Fibroblast of peridontal ligament (primary cell): ENCODE results near the gene AMMECR1L.
"Not testable (repeated sequence)": the region's sequence is repeated elsewhere in the genome, so short reads cannot be mapped to it uniquely, and the experiment has no call there.

Source experiments
- DNase-seq: peaks from one replicate; pipeline ENCODE4 v3.0.0-alpha.2; 2010; ENCODE audit errors: extremely low read depth

The AMMECR1L gene

GRCh38 chr2:127885780-127886592 lies at the start of gene AMMECR1L:
Gene AMMECR1L (minus strand): TSS chr2:127885956. CDS start chr2:127874234, 11,722 bp downstream.
- peak; percentile 67 for DNase-seq

- no peak for DNase-seq
These were observed 49.6 kb upstream of the AMMECR1L start for GRCh38 chr2:127935337-127935736.

DNA sequence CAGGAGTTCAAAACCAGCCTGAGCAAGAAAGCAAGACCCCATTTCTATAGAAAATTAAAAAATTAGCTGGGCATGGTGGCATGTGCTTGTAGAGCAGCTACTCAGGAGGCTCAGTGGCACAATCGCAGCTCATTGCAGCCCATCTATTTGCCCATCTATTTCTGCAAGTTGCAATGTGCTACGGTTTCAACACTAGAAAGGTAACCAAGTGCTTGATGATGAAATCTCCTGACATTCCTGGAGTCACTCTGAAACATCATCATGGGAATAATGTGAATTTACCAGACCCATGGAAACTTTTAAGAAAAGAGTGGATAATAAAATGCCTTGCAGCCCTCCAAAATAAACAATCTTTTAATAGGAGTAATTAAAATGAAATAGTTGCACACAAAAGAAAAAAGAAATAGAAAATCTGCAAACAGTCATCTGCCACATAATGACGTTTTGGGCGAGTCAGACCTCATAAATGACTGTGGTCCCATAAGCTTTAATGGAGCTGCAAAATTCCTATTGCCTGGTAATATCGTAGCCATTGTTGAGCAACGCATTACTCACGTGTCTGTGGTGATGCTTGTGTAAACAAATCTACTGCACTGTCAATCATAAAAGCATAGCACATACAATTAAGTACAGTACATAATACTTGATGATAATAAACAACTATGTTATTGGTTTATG lies 46.6 kb upstream of the AMMECR1L start:
- peak; percentile 58 for DNase-seq

DNA sequence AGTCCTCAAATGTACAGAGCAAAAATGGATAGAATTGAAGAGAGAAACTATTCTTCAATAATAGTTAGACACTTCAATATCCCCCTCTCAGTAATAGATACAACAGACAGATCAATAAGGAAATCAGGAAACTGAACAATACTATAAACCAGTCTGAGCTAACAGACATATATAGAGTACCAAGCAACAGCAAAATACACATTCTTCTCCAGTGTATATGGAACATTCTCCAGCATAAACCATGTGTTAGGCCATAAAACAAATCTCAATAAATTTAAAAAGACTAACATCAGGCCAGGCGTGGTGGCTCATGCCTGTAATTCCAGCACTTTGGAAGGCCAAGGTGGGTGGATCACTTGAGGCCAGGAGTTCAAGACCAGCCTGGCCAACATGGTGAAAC lies 43.7 kb upstream of the AMMECR1L start:
- DNase-seq, result no peak

DNA sequence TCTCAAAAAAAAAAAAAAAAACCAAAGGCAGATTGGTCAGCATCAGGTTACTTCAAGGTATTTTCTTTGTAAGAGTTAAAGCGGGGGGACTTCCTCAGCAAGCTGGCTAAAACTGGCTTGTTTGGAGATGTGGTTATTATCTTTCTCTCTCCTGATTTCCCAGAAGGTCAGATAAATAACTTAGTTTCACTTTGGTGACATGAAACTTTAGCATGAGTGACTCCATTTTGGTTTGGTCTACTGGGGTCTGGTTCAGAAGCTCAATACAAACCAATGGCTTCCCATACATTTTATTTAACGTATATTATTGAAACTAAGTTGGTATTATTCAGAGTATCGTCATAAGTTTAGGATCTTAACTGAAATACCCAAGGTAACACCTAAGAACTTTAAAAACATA lies 41.6 kb upstream of the AMMECR1L start:
- DNase-seq, result no peak

DNA sequence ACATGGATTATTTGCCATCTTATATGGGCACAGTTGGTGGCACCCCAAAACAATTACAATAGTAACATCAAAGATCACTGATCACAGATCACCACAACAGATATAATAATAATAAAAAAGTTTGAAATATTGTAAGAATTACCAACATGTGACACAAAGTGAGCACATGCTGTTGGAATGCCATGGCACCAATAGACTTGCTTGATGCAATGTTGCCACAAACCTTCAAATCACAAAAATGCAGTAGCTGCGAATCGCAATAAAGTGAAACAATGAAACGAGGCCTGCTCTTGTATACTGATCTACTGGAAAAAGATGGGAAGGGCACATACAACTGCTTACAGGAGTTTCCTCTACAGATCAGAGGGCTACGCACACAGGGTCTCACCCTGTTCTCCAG lies 32.2 kb upstream of the AMMECR1L start:
- DNase-seq, result peak; percentile 28

- DNase-seq, result no peak
These were observed 28.2 kb upstream of the AMMECR1L start for GRCh38 chr2:127913808-127914457.

- no peak for DNase-seq
These were observed 26.0 kb upstream of the AMMECR1L start for GRCh38 chr2:127911737-127912136.

DNA sequence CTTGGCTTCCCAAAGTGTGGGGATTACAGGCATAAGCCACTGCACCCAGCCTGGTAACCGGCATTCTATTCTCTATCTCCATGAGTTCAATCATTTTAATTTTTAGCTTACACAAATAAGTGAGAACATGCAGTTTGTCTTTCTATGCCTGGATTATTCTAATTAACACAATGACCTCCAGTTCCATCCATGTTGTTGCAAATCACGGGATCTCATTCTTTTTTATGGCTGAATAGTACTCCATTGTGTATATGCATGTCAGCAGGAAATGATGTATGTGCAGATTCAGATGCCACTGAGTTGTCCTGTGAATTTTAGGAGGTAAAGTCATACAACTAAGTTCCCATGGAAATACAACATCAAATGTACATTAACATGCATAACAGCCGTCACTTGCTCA lies 24.7 kb upstream of the AMMECR1L start:
- no peak for DNase-seq

GRCh38 chr2:127909019-127909418 lies 23.3 kb upstream of the AMMECR1L start:
- no peak for DNase-seq

GRCh38 chr2:127907733-127908400 lies 22.1 kb upstream of the AMMECR1L start:
- DNase-seq, result not testable (repeated sequence)

DNA sequence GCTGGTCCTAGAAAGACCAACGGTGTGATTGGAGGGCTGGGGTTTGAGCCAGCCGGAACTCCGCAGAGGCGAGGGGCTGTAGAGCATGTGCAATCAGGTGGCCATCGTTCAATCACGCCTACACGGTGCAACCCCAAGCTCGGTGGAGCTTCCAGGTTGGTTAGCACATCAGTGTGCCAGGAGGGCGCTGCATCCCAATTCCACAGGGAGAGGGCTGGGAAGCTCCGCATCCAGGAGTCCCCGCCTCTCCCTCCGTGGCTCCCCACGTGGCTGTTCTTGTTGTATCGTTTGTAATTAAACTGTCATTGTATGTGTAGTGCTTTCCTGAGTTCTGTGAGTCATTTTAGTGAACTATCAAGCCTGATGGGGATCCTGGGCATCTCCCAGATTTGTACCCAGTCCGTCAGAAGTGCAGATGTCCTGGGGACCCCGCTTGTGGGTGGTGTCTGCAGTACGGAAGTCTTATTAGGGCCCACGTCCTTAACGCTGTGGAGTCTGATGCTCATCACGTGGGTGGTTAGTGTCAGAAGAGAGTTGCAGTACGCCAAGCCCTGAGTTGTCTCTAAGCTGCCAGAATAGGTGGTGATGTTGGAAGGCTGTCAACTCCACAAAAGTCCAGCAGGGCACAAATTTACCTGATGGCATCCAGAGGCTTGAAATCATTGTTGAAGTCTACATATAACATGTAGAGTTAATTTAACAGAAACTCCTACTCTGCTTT lies 20.6 kb upstream of the AMMECR1L start:
- no peak for DNase-seq

DNA sequence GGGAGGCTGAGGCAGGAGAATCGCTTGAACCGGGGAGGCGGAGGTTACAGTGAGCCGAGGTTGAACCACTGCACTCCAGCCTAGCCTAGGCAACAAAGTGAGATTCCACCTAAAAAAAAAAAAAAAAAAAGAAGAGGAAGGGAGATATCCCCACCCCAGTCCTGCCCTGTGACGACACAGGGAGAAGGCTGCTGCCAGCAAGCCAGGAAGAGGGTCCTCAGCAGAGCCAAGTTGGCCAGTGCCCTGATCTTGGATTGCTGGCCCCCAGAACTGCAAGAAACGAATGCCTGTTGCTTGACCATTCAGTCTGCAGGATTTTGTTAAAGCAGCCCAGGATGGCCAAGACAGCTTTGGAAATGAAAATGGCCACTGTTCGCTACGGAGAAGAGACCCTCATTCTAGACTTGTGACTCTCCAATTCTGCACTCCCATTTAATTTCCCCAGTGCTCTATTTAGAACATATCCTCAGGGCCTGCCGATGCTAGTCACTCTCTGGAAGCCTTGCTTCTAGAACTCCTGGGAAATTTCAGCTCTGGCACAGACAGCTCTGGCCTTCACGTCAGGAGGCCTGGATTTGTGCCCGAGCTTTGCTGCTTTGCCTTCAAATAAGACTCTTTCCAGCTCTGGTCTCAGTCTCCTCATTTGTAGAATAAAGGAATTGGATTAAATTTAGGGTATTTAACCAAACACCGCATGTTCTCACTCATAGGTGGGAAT lies 15.7 kb upstream of the AMMECR1L start:
- DNase-seq, result peak; percentile 47

- no peak for DNase-seq
These were observed 11.9 kb upstream of the AMMECR1L start for GRCh38 chr2:127897531-127898211.

DNA sequence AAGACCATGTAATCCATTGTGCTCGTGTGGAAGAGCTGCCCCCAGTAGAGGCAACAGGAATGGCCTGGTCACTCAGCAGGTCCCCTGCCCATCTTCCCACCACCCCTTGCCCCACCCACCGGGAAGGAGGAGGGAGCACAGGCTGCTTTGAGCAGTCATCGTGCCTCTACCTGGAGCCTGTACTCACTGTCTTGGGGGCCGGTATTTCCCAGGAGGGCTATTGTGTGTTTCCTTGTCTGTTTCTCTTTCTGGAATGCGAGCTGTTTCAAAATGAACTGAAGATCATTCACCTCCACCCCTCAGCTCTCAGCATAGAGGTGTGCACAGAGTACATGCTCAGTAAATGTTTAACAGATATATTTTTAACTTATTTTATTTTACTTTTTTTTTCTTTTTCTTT lies 7.7 kb upstream of the AMMECR1L start:
- no peak for DNase-seq

DNA sequence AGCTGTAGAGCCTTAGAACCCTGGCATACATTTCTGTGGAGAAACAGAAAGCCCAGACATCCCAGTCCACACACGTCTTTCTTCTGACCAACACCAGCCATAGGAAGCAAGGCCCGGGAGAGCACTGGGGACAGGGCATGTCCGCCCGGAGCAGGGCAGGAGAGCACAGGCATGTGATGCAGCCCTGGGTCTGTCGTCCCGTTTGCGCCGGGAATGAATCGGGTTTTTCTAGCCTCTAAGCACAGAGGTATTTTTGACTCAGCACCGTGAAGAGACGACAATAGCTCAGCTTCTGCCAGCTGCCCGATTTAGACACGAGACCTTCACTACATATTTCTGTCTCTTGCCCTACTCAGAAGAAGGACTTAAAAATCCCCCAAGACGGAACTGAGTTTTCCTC lies 7.3 kb upstream of the AMMECR1L start:
- no peak for DNase-seq

DNA sequence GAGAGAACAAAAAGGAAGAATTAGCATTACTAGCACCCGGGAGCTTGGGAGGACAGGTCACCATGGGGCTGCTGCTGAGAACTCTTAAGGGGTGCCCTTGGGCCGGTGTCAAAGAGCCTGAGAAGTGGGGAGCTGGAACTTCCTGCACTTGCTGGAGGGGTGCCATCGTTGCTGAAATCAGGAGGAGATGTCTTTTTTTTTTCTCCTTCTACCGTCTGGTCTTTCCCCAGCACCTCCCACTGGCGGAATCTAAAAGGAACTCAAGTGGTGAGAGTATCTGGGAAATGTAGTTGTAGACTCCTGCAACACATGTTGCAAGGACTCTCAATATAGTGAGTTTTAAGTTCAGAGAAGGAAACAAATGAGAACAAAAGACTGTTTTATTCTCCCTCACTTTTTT lies 6.1 kb upstream of the AMMECR1L start:
- DNase-seq, result no peak

DNA sequence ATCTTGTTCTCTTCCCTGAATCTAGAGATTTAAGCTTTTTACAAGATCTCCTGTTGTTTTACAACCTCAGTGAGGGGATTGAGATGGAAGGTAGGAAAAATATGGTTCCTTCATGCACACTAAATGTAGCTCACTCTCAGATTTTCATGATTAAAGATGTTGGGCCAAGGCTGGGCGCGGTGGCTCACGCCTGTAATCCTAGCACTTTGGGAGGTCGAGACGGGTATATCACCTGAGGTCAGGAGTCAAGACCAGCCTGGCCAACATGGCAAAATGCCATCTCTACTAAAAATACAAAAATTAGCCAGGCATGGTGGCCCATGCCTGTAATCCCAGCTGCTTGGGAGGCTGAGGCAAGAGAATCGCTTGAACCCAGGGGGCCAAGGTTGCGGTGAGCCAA lies 5.0 kb upstream of the AMMECR1L start:
- not testable (repeated sequence) for DNase-seq

DNA sequence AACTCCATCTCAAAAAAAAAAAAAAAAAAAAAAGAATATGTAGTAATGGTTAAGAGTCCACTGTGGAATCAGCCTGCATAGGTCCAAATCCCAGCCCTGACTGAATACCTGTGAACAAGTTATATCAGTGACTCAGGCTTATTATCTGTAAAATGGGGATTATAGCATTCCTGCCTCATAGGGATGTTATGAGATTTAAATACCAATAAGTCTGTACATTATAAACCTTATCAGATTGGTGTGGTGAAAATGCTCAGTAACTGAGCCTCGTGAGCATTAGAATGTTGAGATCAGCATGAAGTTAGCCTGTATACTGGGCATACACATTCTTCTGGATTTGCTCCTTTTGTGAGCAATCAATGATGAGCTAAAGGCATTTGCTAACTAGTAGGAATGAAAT lies 3.0 kb upstream of the AMMECR1L start:
- no peak for DNase-seq

DNA sequence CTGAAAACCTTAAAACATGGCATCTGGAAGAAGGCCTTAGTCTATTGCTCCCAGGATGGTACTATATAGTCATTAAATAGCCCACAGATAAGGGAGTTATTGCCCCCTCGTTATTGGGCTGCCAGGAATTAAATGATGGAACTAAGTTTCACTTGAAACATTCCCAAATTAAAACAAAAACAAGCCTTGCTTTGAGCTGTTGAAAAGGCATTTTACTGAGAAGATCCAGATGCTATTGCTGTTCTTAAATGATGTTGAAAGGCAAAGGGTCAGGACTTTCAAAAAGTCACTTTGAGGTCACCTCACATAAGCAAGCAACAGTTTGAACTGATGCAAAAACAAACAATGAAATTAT lies 2.0 kb upstream of the AMMECR1L start:
- peak; percentile 19 for DNase-seq
